ENCODE measurements around the gene ATP6V1A.
A peak's percentile ranks its signal among the peaks of the same experiment; 100 is the strongest.

ATP6V1A gene

DNA sequence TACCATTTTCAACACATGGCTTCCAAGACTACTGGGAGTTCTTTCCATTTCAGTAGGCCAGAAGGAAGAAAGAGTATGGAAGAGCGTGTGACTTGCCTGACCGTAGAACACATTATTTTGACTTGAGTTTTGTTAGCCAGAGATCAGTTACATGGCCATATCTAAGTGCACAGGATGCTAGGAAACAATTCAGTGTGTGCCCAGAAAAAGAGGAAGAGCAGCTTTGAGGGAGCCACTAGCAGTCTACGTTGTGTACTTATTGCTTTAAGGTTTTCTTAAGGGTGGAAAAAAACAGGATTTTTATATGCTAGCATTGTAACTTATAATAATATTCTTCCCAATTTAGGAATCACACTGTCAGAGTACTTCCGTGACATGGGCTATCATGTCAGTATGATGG lies 47.7 kb downstream of the ATP6V1A start:
- TF ChIP-seq POLR2A (IDR thresholded peaks at IDR 0.05; ENCODE audit: low read depth, low read length) = no peak
- TF ChIP-seq SPI1 (IDR thresholded peaks at IDR 0.05; ENCODE audit: low read depth, low read length) = 0 out of 2 replicates have a peak, but pooled peaks have one; percentile 28
- no peak for TF ChIP-seq TAF1 (IDR thresholded peaks at IDR 0.05; ENCODE audit: low read depth, low read length)
- TF ChIP-seq PAX5 (IDR thresholded peaks at IDR 0.05; ENCODE audit: insufficient read depth, low read length, severe bottlenecking) = no peak
- DNase-seq (ENCODE audit: insufficient read length, low spot score) (no peak), FAIRE-seq (peak; percentile 5)

- DNase-seq (ENCODE audit: insufficient read length, low spot score) = no peak
- no peak for TF ChIP-seq SPI1 (IDR thresholded peaks at IDR 0.05; ENCODE audit: low read depth, low read length)
- FAIRE-seq = no peak
Measured at GRCh38 chr3:113795693-113796092, 48.9 kb downstream of the ATP6V1A start.

- DNase-seq (ENCODE audit: insufficient read length, low spot score) (no peak), FAIRE-seq (peak; percentile 23)
- TF ChIP-seq POLR2A (IDR thresholded peaks at IDR 0.05; ENCODE audit: low read depth, low read length) (no peak), TAF1 (IDR thresholded peaks at IDR 0.05; ENCODE audit: low read depth, low read length) (no peak), POU2F2 (IDR thresholded peaks at IDR 0.05; ENCODE audit: low read depth, low read length) (no peak), PAX5 (IDR thresholded peaks at IDR 0.05; ENCODE audit: insufficient read depth, low read length, severe bottlenecking) (no peak), SPI1 (IDR thresholded peaks at IDR 0.05; ENCODE audit: low read depth, low read length) (no peak), POLR2AphosphoS5 (IDR thresholded peaks at IDR 0.05; ENCODE audit: low read depth, low read length) (no peak)
Measured at GRCh38 chr3:113802795-113803455, 56.1 kb downstream of the ATP6V1A start.

- no peak for DNase-seq (ENCODE audit: insufficient read length, low spot score)
- no peak for TF ChIP-seq PAX5 (IDR thresholded peaks at IDR 0.05; ENCODE audit: insufficient read depth, low read length, severe bottlenecking)
- no peak for TF ChIP-seq TAF1 (IDR thresholded peaks at IDR 0.05; ENCODE audit: low read depth, low read length)
- no peak for TF ChIP-seq POU2F2 (IDR thresholded peaks at IDR 0.05; ENCODE audit: low read depth, low read length)
- TF ChIP-seq SPI1 (IDR thresholded peaks at IDR 0.05; ENCODE audit: low read depth, low read length) = no peak
- no peak for TF ChIP-seq POLR2AphosphoS5 (IDR thresholded peaks at IDR 0.05; ENCODE audit: low read depth, low read length)
- TF ChIP-seq POLR2A (IDR thresholded peaks at IDR 0.05; ENCODE audit: low read depth, low read length) = no peak
- FAIRE-seq = no peak
Measured at GRCh38 chr3:113804661-113805060, 57.8 kb downstream of the ATP6V1A start.

DNA sequence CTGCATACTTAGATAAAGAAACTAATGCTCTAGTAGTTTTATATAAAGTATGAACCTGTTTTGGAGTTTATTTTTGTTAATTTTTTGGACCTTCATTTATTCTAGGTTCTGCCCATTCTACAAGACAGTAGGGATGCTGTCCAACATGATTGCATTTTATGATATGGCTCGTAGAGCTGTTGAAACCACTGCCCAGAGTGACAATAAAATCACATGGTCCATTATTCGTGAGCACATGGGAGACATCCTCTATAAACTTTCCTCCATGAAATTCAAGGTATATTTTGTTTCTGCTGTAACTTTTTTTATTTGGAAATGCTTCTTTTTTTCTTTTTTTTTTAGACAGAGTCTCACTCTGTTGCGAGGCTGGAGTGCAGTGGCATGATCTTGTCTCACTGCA lies 58.4 kb downstream of the ATP6V1A start:
- TF ChIP-seq POU2F2 (IDR thresholded peaks at IDR 0.05; ENCODE audit: low read depth, low read length) = no peak
- TF ChIP-seq POLR2A (IDR thresholded peaks at IDR 0.05; ENCODE audit: low read depth, low read length) = no peak
- no peak for TF ChIP-seq PAX5 (IDR thresholded peaks at IDR 0.05; ENCODE audit: insufficient read depth, low read length, severe bottlenecking)
- no peak for TF ChIP-seq POLR2AphosphoS5 (IDR thresholded peaks at IDR 0.05; ENCODE audit: low read depth, low read length)
- TF ChIP-seq TAF1 (IDR thresholded peaks at IDR 0.05; ENCODE audit: low read depth, low read length) = no peak
- no peak for TF ChIP-seq SPI1 (IDR thresholded peaks at IDR 0.05; ENCODE audit: low read depth, low read length)
- FAIRE-seq = no peak
- DNase-seq (ENCODE audit: insufficient read length, low spot score) = no peak

DNA sequence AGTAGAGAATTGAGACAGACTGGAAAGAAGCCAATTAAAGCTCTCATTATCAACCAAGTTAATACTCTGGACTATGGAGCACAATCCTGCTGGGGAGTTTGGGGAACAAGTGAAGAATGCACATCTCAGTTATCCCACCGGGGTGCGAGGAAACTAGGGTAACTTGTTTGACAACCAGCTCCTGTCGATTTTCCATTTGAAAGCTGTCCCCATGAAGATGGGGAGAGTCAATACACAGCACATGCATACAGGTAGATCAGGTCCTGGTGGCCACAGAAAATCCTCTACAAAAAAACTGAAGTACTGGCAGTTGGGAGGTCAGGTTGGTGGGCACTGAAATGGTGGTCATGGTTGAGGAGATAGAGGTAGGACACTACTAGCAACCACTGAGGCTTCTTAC lies 66.0 kb downstream of the ATP6V1A start:
- FAIRE-seq (no peak), DNase-seq (ENCODE audit: insufficient read length, low spot score) (no peak)
- no peak for TF ChIP-seq POLR2A (IDR thresholded peaks at IDR 0.05; ENCODE audit: low read depth, low read length)
- no peak for TF ChIP-seq POLR2AphosphoS5 (IDR thresholded peaks at IDR 0.05; ENCODE audit: low read depth, low read length)
- no peak for TF ChIP-seq POU2F2 (IDR thresholded peaks at IDR 0.05; ENCODE audit: low read depth, low read length)
- no peak for TF ChIP-seq PAX5 (IDR thresholded peaks at IDR 0.05; ENCODE audit: insufficient read depth, low read length, severe bottlenecking)
- TF ChIP-seq SPI1 (IDR thresholded peaks at IDR 0.05; ENCODE audit: low read depth, low read length) = no peak
- TF ChIP-seq TAF1 (IDR thresholded peaks at IDR 0.05; ENCODE audit: low read depth, low read length) = no peak

- TF ChIP-seq PAX5 (IDR thresholded peaks at IDR 0.05; ENCODE audit: insufficient read depth, low read length, severe bottlenecking) (no peak), POLR2AphosphoS5 (IDR thresholded peaks at IDR 0.05; ENCODE audit: low read depth, low read length) (no peak), POU2F2 (IDR thresholded peaks at IDR 0.05; ENCODE audit: low read depth, low read length) (no peak), TAF1 (IDR thresholded peaks at IDR 0.05; ENCODE audit: low read depth, low read length) (no peak), SPI1 (IDR thresholded peaks at IDR 0.05; ENCODE audit: low read depth, low read length) (no peak), POLR2A (IDR thresholded peaks at IDR 0.05; ENCODE audit: low read depth, low read length) (no peak)
- no peak for FAIRE-seq
- DNase-seq (ENCODE audit: insufficient read length, low spot score) = no peak
Measured at GRCh38 chr3:113819866-113820265, 73.0 kb downstream of the ATP6V1A start.

GRCh38 chr3:113825090-113825489 lies 78.3 kb downstream of the ATP6V1A start:
- peak; percentile 34 for DNase-seq (ENCODE audit: insufficient read length, low spot score)
- FAIRE-seq = peak; percentile 85
- TF ChIP-seq POLR2AphosphoS5 (IDR thresholded peaks at IDR 0.05; ENCODE audit: low read depth, low read length) (no peak), PAX5 (IDR thresholded peaks at IDR 0.05; ENCODE audit: insufficient read depth, low read length, severe bottlenecking) (peak; percentile 86), SPI1 (IDR thresholded peaks at IDR 0.05; ENCODE audit: low read depth, low read length) (0 out of 2 replicates have a peak, but pooled peaks have one; percentile 2)

DNA sequence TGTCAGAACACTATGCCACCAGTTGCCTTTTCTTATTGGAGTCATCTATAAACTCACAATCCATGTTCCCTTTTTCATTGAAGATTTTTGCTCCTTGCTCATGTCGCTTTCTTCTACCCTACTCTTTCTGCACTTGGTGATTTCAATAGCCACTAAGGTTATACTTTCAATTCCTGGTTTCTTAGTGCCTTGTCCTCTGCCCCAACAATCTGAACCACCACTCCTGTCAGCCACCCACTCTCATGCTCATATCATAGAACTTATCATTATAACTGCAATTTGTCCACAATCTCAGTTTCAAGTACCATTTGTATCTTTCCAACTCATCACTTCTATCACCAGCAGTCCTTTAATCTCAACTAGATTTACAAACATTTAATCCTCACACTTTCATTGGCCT lies 81.8 kb downstream of the ATP6V1A start:
- TF ChIP-seq TAF1 (IDR thresholded peaks at IDR 0.05; ENCODE audit: low read depth, low read length) (no peak), POLR2AphosphoS5 (IDR thresholded peaks at IDR 0.05; ENCODE audit: low read depth, low read length) (no peak), SPI1 (IDR thresholded peaks at IDR 0.05; ENCODE audit: low read depth, low read length) (peak; percentile 80), POLR2A (IDR thresholded peaks at IDR 0.05; ENCODE audit: low read depth, low read length) (no peak)
- FAIRE-seq (peak; percentile 94), DNase-seq (ENCODE audit: insufficient read length, low spot score) (no peak)

DNA sequence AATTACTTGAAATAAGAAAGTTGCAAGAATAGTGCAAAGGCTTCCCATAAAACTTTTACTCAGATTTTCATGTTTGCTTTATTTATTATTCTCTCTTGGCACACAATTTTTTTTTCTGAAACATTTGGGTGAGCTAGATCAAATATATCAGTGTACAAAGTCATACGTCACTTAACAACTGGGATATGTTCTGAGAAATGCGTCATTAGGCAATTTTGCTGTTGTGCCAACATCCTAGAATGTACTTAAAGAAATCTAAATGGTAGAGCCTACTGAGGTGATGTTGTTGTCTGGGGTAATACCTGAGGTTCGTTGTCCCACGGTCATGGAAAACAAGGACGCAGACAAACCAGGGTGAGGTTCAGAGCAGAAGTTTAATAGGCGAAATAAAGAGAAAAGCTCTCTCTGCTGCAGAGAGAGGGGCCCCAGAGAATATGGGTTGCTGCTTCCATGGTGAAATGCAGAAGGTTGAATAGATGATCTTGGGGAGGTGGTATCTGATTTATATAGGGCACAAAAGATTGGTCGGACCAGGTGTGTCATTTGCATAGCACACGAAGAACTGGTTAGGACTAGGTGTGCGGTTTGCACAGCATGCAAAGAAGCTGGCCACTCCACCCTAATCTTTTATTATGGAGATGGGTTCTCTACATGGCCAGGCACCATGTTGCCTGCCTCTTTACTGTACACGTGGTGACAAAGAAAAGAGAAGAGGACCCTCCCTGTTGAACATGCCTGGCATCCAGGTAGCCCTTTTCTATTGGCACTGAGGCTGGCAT lies 82.9 kb downstream of the ATP6V1A start:
- TF ChIP-seq SPI1 (IDR thresholded peaks at IDR 0.05; ENCODE audit: low read depth, low read length) (no peak), POLR2AphosphoS5 (IDR thresholded peaks at IDR 0.05; ENCODE audit: low read depth, low read length) (no peak), PAX5 (IDR thresholded peaks at IDR 0.05; ENCODE audit: insufficient read depth, low read length, severe bottlenecking) (no peak), POU2F2 (IDR thresholded peaks at IDR 0.05; ENCODE audit: low read depth, low read length) (0 out of 2 replicates have a peak, but pooled peaks have one; percentile 48)
- no peak for FAIRE-seq
- no peak for DNase-seq (ENCODE audit: insufficient read length, low spot score)
